GM10847 (cell line): Measurements from ENCODE around the gene UBE2C.

Experiments used
- POLR2A ChIP-seq: IDR thresholded peaks from 2 replicates; pipeline ENCODE4 v1.6.1; 2011; ENCODE audit not compliant: insufficient read length; ENCODE audit errors: extremely low read depth

The UBE2C gene

GRCh38 chr20:45863543-45864470, 51.4 kb downstream of the UBE2C start:
- TF ChIP-seq POLR2A = no peak

- TF ChIP-seq POLR2A = no peak
These were observed 54.0 kb downstream of the UBE2C start for GRCh38 chr20:45866454-45866853.
